Astrocyte (in vitro differentiated cells and primary cell): ENCODE measurements around the gene ECHS1. TPM values are rescaled to one million over a fixed set of nuclear protein-coding genes. Genes with fewer than 3 reads are reported as not detected.
"Not testable (repeated sequence)": the region's sequence is repeated elsewhere in the genome, so short reads cannot be mapped to it uniquely, and the experiment has no call there.

Source experiments
- DNase-seq: peaks from one replicate; pipeline ENCODE4 v3.0.0-alpha.2; 2010; ENCODE audit warnings: low read depth
- FAIRE-seq: peaks from 2 replicates; lab custom pipeline; 2011; peaks lifted over from hg19 to GRCh38; lab: Jason Lieb, UNC
- H2AFZ ChIP-seq: 2 replicates; pipeline ENCODE4 v1.6.0; 2012; ENCODE audit warnings: low read depth, low read length, inconsistent platforms
- H3K27ac ChIP-seq: 2 replicates; pipeline ENCODE4 v1.5.1; 2011; ENCODE audit warnings: low read depth, low read length, inconsistent platforms
- H3K27me3 ChIP-seq: 2 replicates; pipeline ENCODE4 v1.6.0; 2011; ENCODE audit warnings: low read length, inconsistent platforms; ENCODE audit not compliant: insufficient read depth
- H3K36me3 ChIP-seq: 2 replicates; pipeline ENCODE4 v1.5.1; 2011; ENCODE audit warnings: low read length, inconsistent platforms; ENCODE audit not compliant: insufficient read depth
- H3K4me1 ChIP-seq: 2 replicates; pipeline ENCODE4 v1.5.1; 2011; ENCODE audit warnings: low read length, inconsistent platforms; ENCODE audit not compliant: insufficient read depth
- H3K4me2 ChIP-seq: 2 replicates; pipeline ENCODE4 v1.6.0; 2012; ENCODE audit warnings: low read length, inconsistent platforms
- H3K4me3 ChIP-seq: 2 replicates; pipeline ENCODE4 v1.5.1; 2011; ENCODE audit warnings: low read depth, mild to moderate bottlenecking, low read length, inconsistent platforms; ENCODE audit not compliant: insufficient read depth
- H3K79me2 ChIP-seq: 2 replicates; pipeline ENCODE4 v1.6.0; 2012; ENCODE audit warnings: mild to moderate bottlenecking, low read length, inconsistent platforms; ENCODE audit not compliant: insufficient read depth
- H3K9ac ChIP-seq: 2 replicates; pipeline ENCODE4 v1.6.0; 2012; ENCODE audit warnings: mild to moderate bottlenecking, low read length, inconsistent platforms
- H3K9me3 ChIP-seq: 2 replicates; pipeline ENCODE4 v1.5.1; 2012; ENCODE audit warnings: low read depth, mild to moderate bottlenecking, low read length, inconsistent platforms; ENCODE audit not compliant: insufficient read depth
- H4K20me1 ChIP-seq: 2 replicates; pipeline ENCODE4 v1.6.0; 2012; ENCODE audit warnings: low read length, inconsistent platforms; ENCODE audit not compliant: insufficient read depth
- H3K27ac Mint-ChIP-seq: one replicate; pipeline ENCODE4 v1.8.0; 2021; ENCODE audit warnings: mild to moderate bottlenecking, mixed read lengths; ENCODE audit not compliant: unreplicated experiment
- H3K27me3 Mint-ChIP-seq: one replicate; pipeline ENCODE4 v1.8.0; 2021; ENCODE audit warnings: low read depth, mixed read lengths; ENCODE audit not compliant: unreplicated experiment
- H3K36me3 Mint-ChIP-seq: one replicate; pipeline ENCODE4 v1.8.0; 2021; ENCODE audit warnings: low read depth, mixed read lengths; ENCODE audit not compliant: unreplicated experiment
- H3K4me1 Mint-ChIP-seq: one replicate; pipeline ENCODE4 v1.8.0; 2021; ENCODE audit warnings: low read depth, mixed read lengths; ENCODE audit not compliant: unreplicated experiment
- H3K4me3 Mint-ChIP-seq: one replicate; pipeline ENCODE4 v1.8.0; 2021; ENCODE audit warnings: mild to moderate bottlenecking, moderate library complexity, mixed read lengths; ENCODE audit not compliant: unreplicated experiment
- H3K9me3 Mint-ChIP-seq: one replicate; pipeline ENCODE4 v1.8.0; 2021; ENCODE audit warnings: mild to moderate bottlenecking, mixed read lengths; ENCODE audit not compliant: unreplicated experiment
- CTCF ChIP-seq: IDR thresholded peaks from 2 replicates; pipeline ENCODE4 v1.5.1; 2011; ENCODE audit warnings: low read depth, mild to moderate bottlenecking, inconsistent platforms, low read length, moderate library complexity; ENCODE audit not compliant: insufficient read depth
- EZH2 ChIP-seq: IDR thresholded peaks from 2 replicates; pipeline ENCODE4 v1.6.1; 2012; ENCODE audit warnings: mild to moderate bottlenecking, low read length, inconsistent platforms; ENCODE audit not compliant: insufficient read depth
- total RNA-seq: library from RNA; stranded (reverse); gene quantifications from 2 replicates; pipeline ENCODE4 v1.2.1, GENCODE V29; 2021

The ECHS1 gene
- total RNA-seq, 1 donor from 2014 or later, result 90.9 TPM

GRCh38 chr10:133372507-133372906 lies 647 bp downstream of the ECHS1 start:
- H3K4me2 ChIP-seq, result peak overlapping the region; percentile 74
- Mint-ChIP-seq H3K36me3 (peaks cover 4% of the 10 kb centered on the region), H3K27ac (no peak overlapping the region), H3K4me3 (peak overlapping the region; percentile 72), H3K9me3 (peaks cover 2% of the 10 kb centered on the region), H3K4me1 (peaks cover 2% of the 10 kb centered on the region), H3K27me3 (peaks cover 14% of the 10 kb centered on the region)
- no peak for DNase-seq
- H3K4me1 ChIP-seq, result no peaks in the 10 kb centered on the region
- no peaks in the 10 kb centered on the region for H3K9me3 ChIP-seq
- H3K36me3 ChIP-seq, result peaks cover 4% of the 10 kb centered on the region
- FAIRE-seq, result no peak
- H3K4me3 ChIP-seq, result peak overlapping the region; percentile 1
- H4K20me1 ChIP-seq, result peaks cover 5% of the 10 kb centered on the region
- H3K79me2 ChIP-seq, result peaks cover 9% of the 10 kb centered on the region
- peak overlapping the region; percentile 31 for H3K9ac ChIP-seq
- H2AFZ ChIP-seq, result no peak overlapping the region
- H3K27me3 ChIP-seq, result no peaks in the 10 kb centered on the region
- no peak overlapping the region for H3K27ac ChIP-seq
- TF ChIP-seq CTCF (no peak), EZH2 (no peak)

GRCh38 chr10:133370030-133370786 lies 2.9 kb downstream of the ECHS1 start:
- Mint-ChIP-seq H3K27ac (no peak overlapping the region), H3K27me3 (peaks cover 8% of the 10 kb centered on the region), H3K9me3 (peaks cover 2% of the 10 kb centered on the region), H3K4me3 (no peak overlapping the region), H3K36me3 (peaks cover 4% of the 10 kb centered on the region), H3K4me1 (peaks cover 2% of the 10 kb centered on the region)
- H2AFZ ChIP-seq, result no peak overlapping the region
- no peak overlapping the region for H3K9ac ChIP-seq
- DNase-seq, result no peak
- H4K20me1 ChIP-seq, result peaks cover 5% of the 10 kb centered on the region
- H3K27ac ChIP-seq, result no peak overlapping the region
- TF ChIP-seq CTCF (no peak), EZH2 (no peak)
- H3K79me2 ChIP-seq, result peaks cover 9% of the 10 kb centered on the region
- no peaks in the 10 kb centered on the region for H3K4me1 ChIP-seq
- no peak for FAIRE-seq
- no peaks in the 10 kb centered on the region for H3K27me3 ChIP-seq
- no peak overlapping the region for H3K4me2 ChIP-seq
- no peak overlapping the region for H3K4me3 ChIP-seq
- H3K9me3 ChIP-seq, result no peaks in the 10 kb centered on the region
- peaks cover 4% of the 10 kb centered on the region for H3K36me3 ChIP-seq

DNA sequence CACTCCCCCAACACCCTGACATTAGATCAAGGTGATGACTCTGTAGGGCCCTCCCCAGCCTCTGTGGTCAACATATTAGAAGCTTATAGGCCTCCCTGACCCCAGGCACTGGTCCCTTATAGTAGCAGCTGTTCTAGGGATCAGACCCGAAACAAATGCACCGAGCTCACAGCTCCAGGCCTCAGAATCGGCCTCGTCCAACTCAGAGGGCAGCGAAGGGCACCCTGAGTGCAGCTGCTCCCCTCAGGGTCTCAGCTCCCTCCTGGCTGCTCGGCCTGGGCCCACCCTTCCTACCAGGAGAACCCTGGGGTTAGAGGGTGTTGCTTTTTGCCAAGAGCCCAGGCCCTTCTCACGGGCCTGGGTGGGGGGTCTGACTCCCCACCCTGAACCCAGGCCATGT lies 5.0 kb downstream of the ECHS1 start:
- H3K9ac ChIP-seq, result no peak overlapping the region
- no peak overlapping the region for H3K4me3 ChIP-seq
- H3K79me2 ChIP-seq, result peaks cover 9% of the 10 kb centered on the region
- DNase-seq, result no peak
- H4K20me1 ChIP-seq, result peaks cover 5% of the 10 kb centered on the region
- Mint-ChIP-seq H3K9me3 (no peaks in the 10 kb centered on the region), H3K27ac (no peak overlapping the region), H3K4me3 (no peak overlapping the region), H3K27me3 (no peaks in the 10 kb centered on the region), H3K36me3 (peaks cover 13% of the 10 kb centered on the region), H3K4me1 (no peaks in the 10 kb centered on the region)
- H3K36me3 ChIP-seq, result peaks cover 4% of the 10 kb centered on the region
- H3K27ac ChIP-seq, result no peak overlapping the region
- no peaks in the 10 kb centered on the region for H3K4me1 ChIP-seq
- no peak overlapping the region for H3K4me2 ChIP-seq
- no peaks in the 10 kb centered on the region for H3K9me3 ChIP-seq
- TF ChIP-seq EZH2 (no peak), CTCF (no peak)
- H3K27me3 ChIP-seq, result no peaks in the 10 kb centered on the region
- no peak overlapping the region for H2AFZ ChIP-seq
- FAIRE-seq, result no peak

DNA sequence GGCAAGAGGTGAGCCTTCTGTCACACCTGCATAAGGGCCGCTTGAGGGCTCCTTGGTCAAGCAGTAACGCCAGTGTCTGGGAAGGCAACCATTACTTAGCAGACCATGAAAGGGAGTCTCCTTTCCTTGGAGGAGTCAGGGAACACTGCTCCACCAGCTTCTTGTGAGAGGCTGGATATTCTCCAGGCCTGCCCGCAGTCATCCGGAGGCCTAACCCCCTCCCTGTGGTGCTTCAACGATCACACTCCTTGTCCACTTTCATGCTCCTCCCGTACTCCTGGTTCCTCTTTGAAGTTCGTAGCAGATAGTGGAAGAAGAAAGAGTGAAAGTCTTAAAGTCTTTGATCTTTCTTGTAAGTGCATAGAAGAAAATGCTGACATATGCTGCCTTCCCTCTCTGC lies 5.7 kb downstream of the ECHS1 start:
- not testable (repeated sequence) for H3K4me1 Mint-ChIP-seq, H2AFZ ChIP-seq, H3K9me3 Mint-ChIP-seq, H3K4me2 ChIP-seq, H3K36me3 ChIP-seq, H3K4me1 ChIP-seq, H3K27me3 ChIP-seq, H3K27me3 Mint-ChIP-seq, H3K27ac Mint-ChIP-seq, H3K79me2 ChIP-seq, H4K20me1 ChIP-seq, DNase-seq, H3K4me3 Mint-ChIP-seq, FAIRE-seq, H3K4me3 ChIP-seq, H3K9ac ChIP-seq, H3K27ac ChIP-seq, H3K9me3 ChIP-seq
- peaks cover 13% of the 10 kb centered on the region for H3K36me3 Mint-ChIP-seq
